ENCODE results near the gene OTUB2.

Gene OTUB2

DNA sequence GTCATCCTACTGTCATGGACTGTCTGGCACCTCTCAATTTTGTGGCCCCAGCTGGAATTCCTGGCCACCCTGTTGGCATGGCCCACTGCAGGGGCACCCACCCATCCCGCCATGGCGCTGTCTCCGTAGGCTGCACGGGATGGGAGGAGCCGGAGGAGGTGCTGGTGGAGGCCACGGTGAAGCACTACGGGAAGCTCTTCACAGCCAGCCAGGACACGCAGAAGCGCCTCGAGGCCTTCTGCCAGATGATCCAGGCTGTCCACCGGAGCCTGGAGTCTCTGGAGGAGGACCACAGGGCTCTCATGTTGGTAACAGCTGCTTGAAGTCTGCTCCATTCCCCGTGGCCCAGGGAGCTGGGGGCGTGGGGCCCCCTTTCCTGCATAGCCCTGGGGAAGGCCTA is 25.1 kb upstream of the OTUB2 start:
- Histone ChIP-seq H3K9ac (ENCODE audit: low read length) (no peak overlapping the region), H2BK120ac (ENCODE audit: insufficient read depth, low read length, poor library complexity) (no peak overlapping the region), H3K36me3 (ENCODE audit: control insufficient read depth in 1 of 2, insufficient read depth in 2 of 2, low read length in 2 of 2) (no peaks in the 10 kb centered on the region), H4K12ac (ENCODE audit: low read depth, low read length) (no peak overlapping the region), H3K4me1 (ENCODE audit: control insufficient read depth in 1 of 2, insufficient read depth in 2 of 2, low read length in 2 of 2) (peaks cover 0 to 6% of the 10 kb centered on the region in 2 experiments), H3K9me3 (ENCODE audit: insufficient read depth, low read depth, low read length) (no peaks in the 10 kb centered on the region), H3K27me3 (ENCODE audit: insufficient read depth, low read length) (no peaks in the 10 kb centered on the region), H3K4me2 (ENCODE audit: low read length) (no peak overlapping the region), H3K23ac (ENCODE audit: low read length) (no peak overlapping the region), H3K18ac (ENCODE audit: low read length) (no peak overlapping the region), H4K8ac (ENCODE audit: low read depth, low read length) (no peak overlapping the region), H3K14ac (ENCODE audit: low read length) (no peak overlapping the region), H2BK12ac (ENCODE audit: low read length) (no peak overlapping the region), H3K79me1 (ENCODE audit: low read length) (no peaks in the 10 kb centered on the region), H2BK5ac (ENCODE audit: low read depth, low read length, poor library complexity) (no peak overlapping the region), H2AK5ac (ENCODE audit: low read length) (no peak overlapping the region), H3K4me3 (ENCODE audit: low read depth, low read length) (no peak overlapping the region), H4K91ac (ENCODE audit: low read depth, low read length) (no peak overlapping the region), H3K4ac (ENCODE audit: low read depth, low read length) (no peak overlapping the region), H3K27ac (ENCODE audit: low read depth, low read length) (no peak overlapping the region), H3K79me2 (ENCODE audit: control insufficient read depth, insufficient read depth, low read length, poor library complexity) (no peaks in the 10 kb centered on the region), H2AFZ (ENCODE audit: insufficient read depth, low read length, poor library complexity) (no peak overlapping the region)
- no CpG with 5 or more reads among the region's 13 CpGs for WGBS (ENCODE audit: extremely low coverage, insufficient coverage, insufficient read length)
- DNase-seq: no peak

DNA sequence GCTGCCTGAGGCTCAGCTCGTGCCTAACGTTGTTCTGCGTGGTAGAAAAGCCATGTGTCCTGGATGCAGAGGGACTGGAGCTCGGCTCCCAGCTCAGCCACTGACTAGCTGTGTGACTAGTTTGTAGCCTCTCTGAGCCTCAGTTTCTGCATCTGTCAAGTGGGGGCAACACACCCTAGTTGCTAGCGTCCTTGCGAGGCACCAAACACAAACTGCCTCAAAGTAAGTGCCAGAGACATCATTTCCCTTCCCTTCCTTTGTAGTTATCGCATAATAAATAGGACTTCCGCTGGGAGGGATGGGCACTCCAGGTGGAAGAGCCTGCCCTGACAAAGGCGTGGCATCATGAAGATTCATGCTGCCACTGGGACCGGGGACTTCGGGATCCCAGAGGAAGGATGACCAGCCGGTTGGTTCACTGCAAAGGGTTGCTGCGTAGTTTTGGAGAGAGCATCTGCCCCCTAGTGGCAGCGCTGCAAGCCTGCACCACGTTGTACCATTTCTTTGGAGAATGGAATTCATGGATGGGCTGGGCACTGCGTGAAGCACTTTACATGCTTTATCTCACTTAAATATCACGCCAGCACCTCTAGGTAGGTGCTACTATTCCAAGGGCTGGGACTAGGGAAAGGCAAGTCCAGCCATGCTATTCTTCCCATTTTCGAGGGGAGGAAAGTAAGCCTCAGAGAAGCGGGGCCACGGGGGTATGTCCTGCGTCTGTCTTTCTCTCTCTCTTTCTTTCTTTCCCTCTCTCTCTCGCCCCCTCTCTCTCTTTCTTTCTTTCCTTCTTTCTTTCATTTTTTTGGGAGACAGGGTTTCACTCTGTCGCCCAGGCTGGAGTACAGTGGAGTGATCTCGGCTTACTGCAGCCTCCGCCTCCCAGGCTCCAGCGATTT is 24.4 kb upstream of the OTUB2 start:
- H2BK12ac ChIP-seq (ENCODE audit: low read length): no peak overlapping the region
- peak; percentile 71 to 90 for DNase-seq
- no peak overlapping the region for H2BK120ac ChIP-seq (ENCODE audit: insufficient read depth, low read length, poor library complexity)
- no peak overlapping the region for H3K18ac ChIP-seq (ENCODE audit: low read length)
- no peak overlapping the region for H4K91ac ChIP-seq (ENCODE audit: low read depth, low read length)
- H3K4me1 ChIP-seq (ENCODE audit: control insufficient read depth in 1 of 2, insufficient read depth in 2 of 2, low read length in 2 of 2): peaks cover 0 to 6% of the 10 kb centered on the region in 2 experiments
- H4K8ac ChIP-seq (ENCODE audit: low read depth, low read length): no peak overlapping the region
- H3K27me3 ChIP-seq (ENCODE audit: insufficient read depth, low read length): no peaks in the 10 kb centered on the region
- H3K36me3 ChIP-seq (ENCODE audit: control insufficient read depth in 1 of 2, insufficient read depth in 2 of 2, low read length in 2 of 2): no peaks in the 10 kb centered on the region
- H3K4me2 ChIP-seq (ENCODE audit: low read length): no peak overlapping the region
- H3K14ac ChIP-seq (ENCODE audit: low read length): no peak overlapping the region
- no peak overlapping the region for H4K12ac ChIP-seq (ENCODE audit: low read depth, low read length)
- no peak overlapping the region for H3K9ac ChIP-seq (ENCODE audit: low read length)
- no peaks in the 10 kb centered on the region for H3K9me3 ChIP-seq (ENCODE audit: insufficient read depth, low read depth, low read length)
- no peak overlapping the region for H3K4me3 ChIP-seq (ENCODE audit: low read depth, low read length)
- H3K79me1 ChIP-seq (ENCODE audit: low read length): no peaks in the 10 kb centered on the region
- no peak overlapping the region for H2BK5ac ChIP-seq (ENCODE audit: low read depth, low read length, poor library complexity)
- WGBS (ENCODE audit: extremely low coverage, insufficient coverage, insufficient read length): no CpG with 5 or more reads among the region's 26 CpGs
- no peak overlapping the region for H2AFZ ChIP-seq (ENCODE audit: insufficient read depth, low read length, poor library complexity)
- no peak overlapping the region for H3K4ac ChIP-seq (ENCODE audit: low read depth, low read length)
- no peaks in the 10 kb centered on the region for H3K79me2 ChIP-seq (ENCODE audit: control insufficient read depth, insufficient read depth, low read length, poor library complexity)
- no peak overlapping the region for H3K23ac ChIP-seq (ENCODE audit: low read length)
- no peak overlapping the region for H3K27ac ChIP-seq (ENCODE audit: low read depth, low read length)
- no peak overlapping the region for H2AK5ac ChIP-seq (ENCODE audit: low read length)

DNA sequence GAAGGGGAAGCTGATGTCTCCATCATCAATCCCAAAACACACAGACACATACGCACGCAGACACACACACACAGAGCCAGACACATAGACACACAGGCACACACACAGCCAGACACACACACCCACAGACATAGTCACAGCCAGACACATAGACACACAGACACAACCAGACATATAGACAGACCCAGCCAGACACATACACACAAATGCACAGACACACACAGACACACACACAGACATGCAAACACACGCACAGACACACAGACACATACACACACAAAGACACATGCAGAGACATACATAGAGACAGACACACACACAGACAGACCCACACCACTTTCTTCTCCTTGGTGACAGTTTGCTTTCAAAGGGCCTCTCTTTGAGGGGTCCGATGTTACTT is 22.7 kb upstream of the OTUB2 start:
- Histone ChIP-seq H3K79me1 (ENCODE audit: low read length) (no peaks in the 10 kb centered on the region), H2AFZ (ENCODE audit: insufficient read depth, low read length, poor library complexity) (no peak overlapping the region), H3K4me2 (ENCODE audit: low read length) (no peak overlapping the region), H3K36me3 (ENCODE audit: control insufficient read depth in 1 of 2, insufficient read depth in 2 of 2, low read length in 2 of 2) (no peaks in the 10 kb centered on the region), H3K4me1 (ENCODE audit: control insufficient read depth in 1 of 2, insufficient read depth in 2 of 2, low read length in 2 of 2) (peaks cover 0 to 6% of the 10 kb centered on the region in 2 experiments), H3K9me3 (ENCODE audit: insufficient read depth, low read depth, low read length) (no peaks in the 10 kb centered on the region), H3K27me3 (ENCODE audit: insufficient read depth, low read length) (no peaks in the 10 kb centered on the region), H2BK120ac (ENCODE audit: insufficient read depth, low read length, poor library complexity) (no peak overlapping the region), H2AK5ac (ENCODE audit: low read length) (no peak overlapping the region), H3K4ac (ENCODE audit: low read depth, low read length) (no peak overlapping the region), H3K23ac (ENCODE audit: low read length) (no peak overlapping the region), H4K91ac (ENCODE audit: low read depth, low read length) (no peak overlapping the region), H3K14ac (ENCODE audit: low read length) (no peak overlapping the region), H2BK5ac (ENCODE audit: low read depth, low read length, poor library complexity) (no peak overlapping the region), H3K27ac (ENCODE audit: low read depth, low read length) (no peak overlapping the region), H3K79me2 (ENCODE audit: control insufficient read depth, insufficient read depth, low read length, poor library complexity) (no peaks in the 10 kb centered on the region), H3K9ac (ENCODE audit: low read length) (no peak overlapping the region), H2BK12ac (ENCODE audit: low read length) (no peak overlapping the region), H4K12ac (ENCODE audit: low read depth, low read length) (no peak overlapping the region), H3K18ac (ENCODE audit: low read length) (no peak overlapping the region), H4K8ac (ENCODE audit: low read depth, low read length) (no peak overlapping the region), H3K4me3 (ENCODE audit: low read depth, low read length) (no peak overlapping the region)
- no peak for DNase-seq
- WGBS (ENCODE audit: extremely low coverage, insufficient coverage, insufficient read length): no CpG with 5 or more reads among the region's 4 CpGs

DNA sequence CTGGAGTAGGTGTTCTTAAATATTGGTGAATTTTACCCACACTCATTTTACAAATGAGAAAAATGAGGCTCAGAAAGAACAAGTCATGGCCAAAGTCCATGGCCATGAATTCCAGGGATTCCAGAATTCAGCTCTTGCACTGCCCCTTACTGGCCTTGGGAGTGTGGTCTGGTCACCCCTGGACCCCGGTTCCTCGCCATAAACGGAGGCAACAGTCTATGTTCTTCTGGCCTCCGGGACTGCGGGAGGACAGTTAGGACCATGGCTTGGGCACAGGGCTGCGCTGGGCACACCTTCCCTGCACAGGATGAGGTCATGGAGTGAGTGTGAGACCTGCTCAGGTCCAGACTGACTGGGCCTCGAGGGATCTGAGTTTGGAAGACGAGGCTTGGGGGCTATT is 22.1 kb upstream of the OTUB2 start:
- Histone ChIP-seq H3K27ac (ENCODE audit: low read depth, low read length) (no peak overlapping the region), H4K12ac (ENCODE audit: low read depth, low read length) (no peak overlapping the region), H4K8ac (ENCODE audit: low read depth, low read length) (no peak overlapping the region), H3K18ac (ENCODE audit: low read length) (no peak overlapping the region), H3K23ac (ENCODE audit: low read length) (no peak overlapping the region), H3K79me2 (ENCODE audit: control insufficient read depth, insufficient read depth, low read length, poor library complexity) (no peaks in the 10 kb centered on the region), H2AK5ac (ENCODE audit: low read length) (no peak overlapping the region), H3K36me3 (ENCODE audit: control insufficient read depth in 1 of 2, insufficient read depth in 2 of 2, low read length in 2 of 2) (no peaks in the 10 kb centered on the region), H3K14ac (ENCODE audit: low read length) (no peak overlapping the region), H2BK120ac (ENCODE audit: insufficient read depth, low read length, poor library complexity) (no peak overlapping the region), H3K4me2 (ENCODE audit: low read length) (no peak overlapping the region), H3K4ac (ENCODE audit: low read depth, low read length) (no peak overlapping the region), H3K9me3 (ENCODE audit: insufficient read depth, low read depth, low read length) (no peaks in the 10 kb centered on the region), H3K9ac (ENCODE audit: low read length) (no peak overlapping the region), H3K4me3 (ENCODE audit: low read depth, low read length) (no peak overlapping the region), H3K4me1 (ENCODE audit: control insufficient read depth in 1 of 2, insufficient read depth in 2 of 2, low read length in 2 of 2) (peaks cover 0 to 3% of the 10 kb centered on the region in 2 experiments), H2BK5ac (ENCODE audit: low read depth, low read length, poor library complexity) (no peak overlapping the region), H2AFZ (ENCODE audit: insufficient read depth, low read length, poor library complexity) (no peak overlapping the region), H3K27me3 (ENCODE audit: insufficient read depth, low read length) (no peaks in the 10 kb centered on the region), H3K79me1 (ENCODE audit: low read length) (no peaks in the 10 kb centered on the region), H4K91ac (ENCODE audit: low read depth, low read length) (no peak overlapping the region), H2BK12ac (ENCODE audit: low read length) (no peak overlapping the region)
- DNase-seq: no peak
- WGBS (ENCODE audit: extremely low coverage, insufficient coverage, insufficient read length): no CpG with 5 or more reads among the region's 8 CpGs

Measured in trophoblast cell (in vitro differentiated cells and primary cell).